Activated gamma-delta T cell treated with Interleukin-2 at 50 U/mL for 16 hours (primary cell): ENCODE measurements around the gene TAS1R2.
"Not testable (repeated sequence)": the region's sequence is repeated elsewhere in the genome, so short reads cannot be mapped to it uniquely, and the experiment has no call there.

Experiments
- DNase-seq: peaks from one replicate; pipeline ENCODE4 v3.0.0-alpha.2; 2020

TAS1R2 gene

GRCh38 chr1:18868354-18868753 is 8.9 kb upstream of the TAS1R2 start:
- DNase-seq, result no peak

- no peak for DNase-seq
These were observed 7.4 kb upstream of the TAS1R2 start for GRCh38 chr1:18866846-18867245.

DNA sequence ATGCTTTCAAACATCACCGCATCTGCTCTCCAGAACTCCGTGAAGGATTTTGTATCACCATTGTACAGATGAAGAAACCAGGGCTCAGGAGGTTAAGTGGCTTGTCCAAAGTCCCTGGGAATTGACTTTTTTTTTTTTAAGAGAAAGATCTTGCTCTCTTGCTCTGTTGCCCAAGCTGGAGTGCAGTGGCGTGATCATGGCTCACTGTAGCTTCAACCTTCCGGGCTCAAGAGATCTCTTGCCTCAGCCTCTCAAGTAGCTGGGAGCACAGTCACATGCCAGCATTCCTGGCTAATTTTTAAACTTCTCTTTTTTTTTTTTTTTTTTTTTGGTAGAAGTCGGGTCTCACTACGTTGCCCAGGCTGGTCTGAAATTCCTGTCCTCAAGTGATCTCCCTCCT is 6.9 kb upstream of the TAS1R2 start:
- DNase-seq, result no peak

GRCh38 chr1:18865176-18865575 is 5.7 kb upstream of the TAS1R2 start:
- no peak for DNase-seq

GRCh38 chr1:18861590-18861989 is 2.1 kb upstream of the TAS1R2 start:
- no peak for DNase-seq

- DNase-seq, result no peak
These were observed 1.6 kb upstream of the TAS1R2 start for GRCh38 chr1:18861082-18861481.

DNA sequence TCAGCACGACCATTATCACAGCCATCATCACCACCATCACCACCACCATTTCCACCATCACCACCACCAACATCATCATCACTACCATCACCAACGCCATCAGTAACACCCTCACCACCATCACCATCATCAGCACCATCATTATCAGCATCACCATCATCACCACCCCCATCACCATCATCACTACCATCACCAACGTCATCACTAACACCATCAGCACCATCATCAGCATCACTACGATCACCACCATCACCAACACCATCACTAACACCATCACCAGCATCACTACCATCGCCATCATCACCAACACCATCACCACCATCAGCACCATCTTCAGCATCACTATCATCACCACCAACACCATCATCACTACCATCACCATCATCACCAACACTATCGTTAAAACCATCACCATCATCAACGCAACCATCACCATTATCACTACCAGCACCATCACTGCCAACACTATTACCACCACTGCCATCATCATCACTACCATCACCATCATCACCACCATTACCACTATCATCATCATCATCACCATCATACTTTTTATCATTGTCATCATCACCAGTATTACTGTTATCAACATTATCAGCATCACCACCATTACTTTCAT is 1.3 kb downstream of the TAS1R2 start:
- DNase-seq, result no peak

DNA sequence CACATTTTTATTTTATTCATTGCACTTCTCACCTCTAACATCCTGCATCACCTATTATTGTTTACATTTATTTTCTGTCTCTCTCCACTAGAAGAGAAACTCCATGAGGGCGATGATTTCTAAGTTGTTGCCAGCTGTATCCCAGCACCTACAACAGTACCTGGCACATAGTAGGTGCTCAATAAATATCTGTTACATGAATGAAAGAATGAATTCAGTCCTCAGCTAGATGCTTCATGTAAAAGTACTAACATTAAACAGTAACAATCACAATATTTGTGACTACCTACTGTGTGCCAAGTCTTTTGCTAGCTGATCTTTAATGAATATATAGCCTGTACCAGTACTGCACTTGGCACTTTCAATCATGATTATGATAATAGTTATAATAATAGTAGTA is 3.0 kb downstream of the TAS1R2 start:
- no peak for DNase-seq

DNA sequence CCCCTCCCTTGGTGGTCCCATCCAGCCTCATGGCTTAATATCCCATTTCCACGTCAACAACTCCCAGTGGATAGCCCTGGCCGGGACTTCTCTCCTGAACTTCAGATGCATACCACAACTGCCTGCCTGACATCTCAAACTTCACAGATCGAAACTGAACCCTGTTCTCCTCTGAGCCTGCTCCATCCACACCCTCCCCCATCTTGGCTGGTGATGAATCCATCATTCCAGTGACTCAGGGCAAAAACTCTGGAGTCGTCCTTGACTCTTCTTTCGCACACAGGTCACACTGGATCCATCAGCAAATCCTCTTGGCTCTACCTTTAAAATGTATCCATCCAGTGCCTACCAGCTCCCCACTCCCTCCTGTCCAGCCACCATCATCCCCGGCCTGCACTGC is 3.9 kb downstream of the TAS1R2 start:
- DNase-seq, result no peak

- DNase-seq, result no peak
These were observed 5.0 kb downstream of the TAS1R2 start for GRCh38 chr1:18854331-18855025.

- DNase-seq, result no peak
These were observed 7.0 kb downstream of the TAS1R2 start for GRCh38 chr1:18852501-18852900.

DNA sequence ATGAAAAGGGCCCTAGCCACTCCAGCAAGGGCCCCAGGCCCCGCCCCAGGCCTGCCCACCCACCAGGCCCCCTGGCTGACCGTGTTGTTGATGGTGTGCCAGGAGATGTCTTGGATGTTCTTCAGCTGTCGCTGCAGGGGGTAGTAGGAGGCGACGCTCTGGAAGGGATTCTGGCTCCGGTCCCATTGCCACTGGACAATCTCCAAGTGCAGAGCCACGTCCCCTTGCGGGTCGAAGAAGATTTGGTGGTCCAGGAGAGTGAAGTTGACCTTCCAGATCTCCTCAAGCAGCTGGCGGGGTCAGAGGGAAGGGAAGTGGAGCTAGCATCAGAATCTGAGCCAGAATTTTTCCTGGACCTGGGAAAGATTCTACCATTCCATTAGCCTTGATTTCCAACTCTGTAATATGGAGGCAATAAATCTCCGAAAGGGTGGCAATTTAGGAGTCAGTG is 10.2 kb downstream of the TAS1R2 start:
- DNase-seq, result no peak

GRCh38 chr1:18847723-18848122 is 11.7 kb downstream of the TAS1R2 start:
- DNase-seq, result not testable (repeated sequence)

DNA sequence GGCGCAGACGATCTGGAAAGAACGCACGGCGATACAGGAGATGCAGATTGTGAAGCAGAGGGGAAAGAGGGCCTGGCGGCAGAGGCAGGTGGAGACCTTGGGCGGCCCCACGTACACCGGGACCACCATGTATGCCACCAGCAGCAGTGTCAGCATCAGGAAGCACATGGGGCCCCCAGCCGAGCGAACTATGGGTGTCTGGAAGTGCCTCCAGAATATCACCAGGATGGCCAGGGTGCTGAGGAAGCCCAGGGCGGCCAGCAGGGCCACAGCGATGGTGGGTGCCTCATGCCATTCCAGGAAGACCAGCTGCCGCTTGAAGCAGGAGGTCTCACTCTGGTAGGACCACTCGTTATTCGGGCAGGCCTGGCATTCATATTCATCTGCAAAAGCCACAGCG is 19.3 kb downstream of the TAS1R2 start:
- DNase-seq, result no peak

DNA sequence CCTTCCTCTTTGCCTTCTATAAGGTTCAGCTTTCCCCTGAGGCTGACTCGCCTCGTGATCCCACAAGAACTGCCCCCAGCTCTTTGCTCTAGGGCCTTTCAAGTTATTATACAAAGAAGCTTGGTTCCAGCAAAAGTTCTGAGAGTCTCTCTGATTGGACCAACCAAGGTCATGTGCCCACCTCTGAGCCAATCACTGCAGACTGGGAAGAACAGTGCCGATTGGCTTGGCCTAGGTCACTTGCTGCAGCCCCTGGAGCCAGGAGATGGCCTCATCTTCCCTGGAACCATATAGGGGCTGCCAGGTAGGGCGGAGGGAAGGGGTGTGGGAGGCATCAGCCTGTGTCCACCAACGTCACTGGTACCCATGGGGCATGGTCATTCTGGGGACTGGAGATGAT is 22.8 kb downstream of the TAS1R2 start:
- no peak for DNase-seq

GRCh38 chr1:18832319-18832718 is 27.1 kb downstream of the TAS1R2 start:
- not testable (repeated sequence) for DNase-seq

GRCh38 chr1:18831656-18832055 is 27.8 kb downstream of the TAS1R2 start:
- DNase-seq, result no peak

- no peak for DNase-seq
These were observed 28.9 kb downstream of the TAS1R2 start for GRCh38 chr1:18830596-18830995.

- no peak for DNase-seq
These were observed 29.8 kb downstream of the TAS1R2 start for GRCh38 chr1:18829671-18830070.

DNA sequence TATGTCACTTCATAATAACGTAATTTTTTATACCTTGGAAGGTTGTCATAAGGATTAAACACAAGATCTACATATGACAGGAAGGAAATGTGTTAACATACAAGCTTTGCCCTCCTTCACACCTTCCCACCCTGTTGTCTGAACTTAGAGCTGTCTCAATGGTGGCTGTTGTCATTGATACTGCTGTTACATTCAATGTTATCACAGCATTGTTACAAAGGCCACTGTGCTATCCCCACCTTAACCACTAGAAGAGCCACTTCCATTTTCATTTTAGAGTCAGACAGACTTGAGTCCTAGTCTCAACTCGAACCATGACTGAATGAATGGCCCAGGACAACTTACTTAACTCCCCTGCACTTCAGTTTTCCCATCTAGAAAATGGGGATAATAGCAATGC is 31.2 kb downstream of the TAS1R2 start:
- DNase-seq, result no peak

DNA sequence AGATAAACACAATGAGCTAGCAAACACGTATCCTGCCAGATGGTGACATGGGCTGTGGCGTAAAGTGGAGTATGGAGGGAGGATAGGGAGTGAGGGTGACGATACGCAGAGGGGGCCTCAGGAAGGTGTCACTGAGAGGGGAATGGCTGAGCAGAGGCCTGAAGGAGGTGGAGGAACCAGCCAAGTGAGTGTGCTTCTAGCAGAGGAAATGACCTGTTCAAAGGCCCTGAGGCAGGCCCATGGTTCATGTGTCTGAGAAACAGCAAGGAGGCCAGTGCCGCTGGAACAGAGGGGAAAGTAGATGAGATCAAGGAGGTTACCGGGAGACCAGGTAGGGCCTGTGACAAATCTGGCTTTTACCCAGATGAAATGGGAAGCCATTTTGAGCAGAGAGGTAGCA is 36.0 kb downstream of the TAS1R2 start:
- no peak for DNase-seq

DNA sequence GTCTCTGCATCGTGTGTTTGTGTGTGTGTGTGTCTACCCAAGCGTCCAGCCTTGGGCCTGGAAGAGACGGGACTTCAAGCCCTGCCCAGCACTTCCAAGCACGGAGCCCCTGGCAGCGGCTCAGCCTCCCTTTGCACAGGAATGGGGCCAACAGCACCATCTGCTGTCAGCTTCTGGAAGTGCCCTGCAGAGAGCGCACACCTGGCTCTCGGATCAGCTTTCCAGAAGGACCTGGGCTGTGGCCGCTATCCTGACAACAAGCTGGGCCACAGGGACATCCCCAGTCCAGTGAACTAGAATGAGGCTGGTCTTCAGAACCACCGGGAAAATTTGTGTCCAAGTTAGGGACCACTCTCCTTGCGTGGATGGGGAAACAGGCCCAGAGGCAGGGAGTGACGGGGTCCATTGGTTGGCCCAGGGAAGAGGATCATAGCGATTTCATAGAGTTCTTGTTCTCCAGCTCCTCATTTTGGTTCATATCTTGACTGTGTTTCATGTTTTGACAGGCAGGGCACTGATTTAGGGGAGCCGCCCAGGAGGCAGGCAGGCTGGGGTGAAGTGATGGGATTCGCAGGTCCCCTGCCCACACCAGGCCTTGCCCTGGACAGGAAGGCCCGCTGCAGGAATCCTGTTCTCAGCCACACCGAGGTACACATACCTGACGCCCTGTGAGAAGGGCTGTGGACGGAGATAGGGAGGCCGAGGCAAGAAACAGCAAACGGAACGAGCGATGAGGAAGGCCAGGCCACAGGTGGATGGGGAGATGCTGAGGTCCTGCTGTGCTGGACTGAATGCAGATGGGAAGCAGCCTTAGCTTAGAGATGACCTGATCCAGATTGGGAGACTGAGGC is 38.4 kb downstream of the TAS1R2 start:
- DNase-seq, result peak; percentile 53

- DNase-seq, result no peak
These were observed 39.3 kb downstream of the TAS1R2 start for GRCh38 chr1:18819986-18820790.
